HK-2 (cell line): Measurements from ENCODE around the gene ZNF292.
"Not testable (repeated sequence)": the region's sequence is repeated elsewhere in the genome, so short reads cannot be mapped to it uniquely, and the experiment has no call there.

Experiments
- DNase-seq: peaks from one replicate; pipeline ENCODE4 v3.0.0-alpha.2; 2018; ENCODE audit not compliant: unreplicated experiment

The ZNF292 gene

DNA sequence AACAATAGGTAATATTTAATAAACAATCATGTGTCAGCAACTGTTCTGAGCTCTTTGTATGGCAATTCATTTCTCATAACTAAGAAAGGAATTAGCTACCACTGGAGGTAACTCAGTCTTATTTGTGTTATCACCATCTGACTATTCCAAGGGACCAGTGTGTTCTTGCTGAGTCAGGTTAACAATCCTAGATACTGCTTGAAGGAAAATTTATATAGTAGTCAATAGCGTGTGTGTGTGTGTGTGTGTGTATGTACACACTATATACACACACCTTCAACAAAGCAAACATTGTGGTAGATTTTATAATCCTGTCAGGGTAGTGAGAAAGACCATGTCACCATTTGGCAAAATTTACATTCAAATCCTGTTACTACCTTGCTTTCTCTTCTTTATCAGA, 121.3 kb downstream of the ZNF292 start:
- DNase-seq: no peak

DNA sequence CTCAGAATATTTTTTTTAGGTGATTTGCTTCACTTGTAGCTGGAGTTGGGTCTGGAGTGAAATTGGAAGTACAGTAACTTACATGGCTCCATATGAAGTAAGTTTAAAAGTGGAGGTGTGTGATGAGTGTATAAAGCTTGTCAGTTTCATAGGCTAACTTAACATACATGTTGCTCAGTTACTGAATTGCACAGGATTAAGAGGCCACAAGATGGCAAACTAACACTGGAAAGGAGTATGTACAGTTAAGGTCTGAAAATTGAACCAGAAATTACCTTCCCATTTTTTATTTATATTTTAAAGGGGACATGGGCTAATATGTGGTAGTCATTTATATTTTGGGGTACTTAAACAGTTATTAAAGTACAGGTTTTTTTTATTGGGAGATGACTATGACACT, 121.8 kb downstream of the ZNF292 start:
- DNase-seq: no peak

DNA sequence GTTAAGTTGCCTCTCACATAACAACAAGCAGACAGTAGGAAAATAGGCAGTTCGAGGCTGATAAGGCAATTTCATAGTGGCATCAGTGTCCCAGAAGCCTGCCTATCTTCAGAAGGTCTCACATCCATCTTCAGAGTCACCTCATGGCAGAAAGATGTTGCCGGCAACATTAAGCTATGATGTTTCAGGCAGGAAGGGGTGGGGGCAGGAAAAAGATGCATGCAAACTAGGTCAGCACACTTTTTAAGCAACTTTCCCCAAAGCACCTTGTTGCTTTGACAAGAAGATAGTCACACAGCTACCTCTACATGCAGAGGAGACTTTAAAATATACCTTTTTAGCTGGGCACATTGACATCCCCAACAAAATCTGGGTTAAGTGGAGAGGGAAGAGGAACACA, 123.8 kb downstream of the ZNF292 start:
- no peak for DNase-seq

DNA sequence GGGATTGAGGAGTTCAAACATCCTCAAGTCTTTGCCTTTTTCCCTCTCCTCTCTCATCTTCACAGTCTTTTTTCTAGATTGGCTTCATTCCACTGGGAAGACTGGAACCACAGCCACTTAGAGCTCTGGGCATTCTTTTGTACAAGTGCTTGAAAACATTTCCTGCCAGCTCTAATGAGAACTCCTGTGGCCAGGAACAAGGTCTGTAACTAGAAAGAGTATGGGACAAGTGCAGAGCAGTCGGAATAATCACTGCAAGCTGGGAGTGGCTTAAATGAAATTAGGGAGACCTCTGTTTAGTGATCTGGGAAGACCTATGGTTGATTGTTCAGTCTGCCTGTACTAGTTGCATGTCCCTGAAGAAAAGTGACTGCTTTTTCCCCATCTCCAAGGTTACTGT, 126.1 kb downstream of the ZNF292 start:
- DNase-seq: no peak

DNA sequence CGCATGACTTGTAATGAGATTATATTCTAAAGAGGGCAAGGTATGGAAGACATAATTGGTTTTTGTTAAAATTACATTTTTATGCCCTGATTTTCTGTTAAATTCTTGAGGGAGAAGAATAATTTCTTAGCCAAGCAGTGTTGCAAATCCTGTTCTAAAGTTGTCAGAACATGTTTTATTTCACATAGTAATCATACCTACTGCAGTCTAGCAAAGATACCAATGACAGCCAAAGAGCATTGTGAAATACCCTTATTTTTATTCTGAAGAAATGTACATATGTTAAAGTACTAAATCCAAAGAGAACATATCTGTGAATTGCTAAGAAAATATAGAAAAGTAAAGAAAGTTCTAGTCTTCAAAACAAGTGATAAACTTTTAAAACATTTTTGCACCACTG, 127.4 kb downstream of the ZNF292 start:
- no peak for DNase-seq

DNA sequence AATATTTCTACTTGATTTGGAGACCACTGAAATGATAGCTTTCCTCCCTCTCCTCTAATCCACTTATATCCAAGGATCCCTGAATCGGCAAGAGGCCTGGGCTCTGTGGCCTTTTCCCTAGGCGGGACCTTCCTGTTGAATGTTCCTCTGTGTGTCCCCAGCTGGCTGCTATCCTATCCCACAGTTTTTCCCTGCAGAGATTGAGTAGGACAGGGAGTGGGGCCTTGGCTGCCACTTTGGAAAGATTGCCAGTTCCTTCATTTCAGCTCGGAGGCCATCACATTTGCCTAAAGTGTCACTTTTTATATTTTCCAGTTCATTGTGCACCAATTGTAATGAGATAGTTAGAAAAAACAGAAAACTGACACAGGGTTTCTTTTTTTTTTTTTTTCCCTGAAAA, 128.1 kb downstream of the ZNF292 start:
- DNase-seq: no peak

DNA sequence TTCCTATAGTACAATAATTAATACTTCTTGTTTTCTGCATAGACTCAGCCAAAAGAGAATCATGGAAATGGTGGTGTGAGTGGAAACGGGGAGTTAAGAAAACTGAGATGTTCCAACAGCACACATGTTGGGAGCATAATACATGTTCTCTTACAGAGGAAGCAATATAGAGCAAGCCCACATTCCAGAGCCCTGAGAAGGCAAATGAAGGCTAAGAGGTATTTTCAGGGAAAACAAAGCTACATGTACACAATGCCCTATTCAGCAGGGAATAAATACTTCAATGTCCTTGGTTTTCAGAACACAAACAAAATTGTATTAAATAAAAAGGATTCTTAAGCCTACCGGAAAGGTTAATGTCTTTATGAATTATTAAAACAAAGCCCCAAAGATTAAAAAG, 131.9 kb downstream of the ZNF292 start:
- DNase-seq: no peak

DNA sequence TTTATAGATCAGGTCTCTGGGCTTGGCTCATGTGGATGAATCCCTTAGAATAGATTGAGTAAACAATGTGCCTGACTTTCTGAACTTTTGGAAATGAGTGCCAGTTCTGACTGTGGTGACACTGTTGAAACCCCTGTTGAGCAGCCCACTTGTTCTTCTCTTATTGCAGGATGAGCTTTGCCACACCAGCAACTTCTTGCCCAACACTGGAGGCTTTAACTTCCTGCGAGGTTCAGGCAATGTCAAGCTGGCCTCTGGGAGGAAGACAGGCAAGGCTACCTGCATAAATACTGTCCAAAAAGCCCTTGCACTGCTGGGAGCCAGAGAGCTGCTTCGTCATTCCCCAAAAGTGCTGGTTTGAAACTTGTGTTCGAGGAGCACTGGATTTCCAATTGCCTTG, 134.2 kb downstream of the ZNF292 start:
- DNase-seq: no peak

DNA sequence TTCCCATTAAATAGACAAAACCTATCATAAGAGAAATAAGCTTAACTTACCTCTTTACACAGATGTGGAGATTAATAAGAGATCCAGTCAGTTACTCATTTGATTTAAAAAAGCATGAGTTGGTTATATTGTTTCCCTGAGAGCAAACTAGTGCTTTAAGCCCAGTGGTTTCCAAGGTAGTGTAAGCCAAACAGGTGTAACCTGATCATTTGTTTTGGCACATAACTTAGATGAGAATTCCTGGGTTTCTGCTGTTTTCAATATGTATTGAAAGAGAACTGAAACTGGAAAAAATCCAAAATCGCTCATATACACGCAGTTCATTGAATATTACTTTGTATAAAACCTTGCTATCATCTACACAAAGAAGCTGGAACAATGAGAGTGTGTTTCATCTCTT, 136.5 kb downstream of the ZNF292 start:
- DNase-seq: no peak

DNA sequence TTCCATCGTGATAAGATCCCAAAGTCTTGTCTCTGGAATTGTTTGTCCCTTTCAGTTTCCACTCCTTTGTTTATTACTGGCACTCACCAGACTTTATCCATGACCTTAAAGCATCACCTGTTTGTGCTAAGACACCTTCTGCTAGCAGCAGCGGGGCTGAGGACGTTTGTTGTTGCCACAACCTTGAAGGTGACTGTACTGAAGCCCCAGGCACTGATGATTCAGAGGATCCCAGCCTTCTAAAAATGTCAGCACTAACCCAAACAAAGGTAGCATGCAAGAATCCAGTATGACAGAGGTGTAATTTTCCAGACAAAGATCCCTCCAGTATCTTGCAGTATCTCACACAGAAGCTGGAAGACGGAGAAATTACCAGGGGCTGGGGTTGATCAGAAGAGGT, 138.2 kb downstream of the ZNF292 start:
- no peak for DNase-seq

DNA sequence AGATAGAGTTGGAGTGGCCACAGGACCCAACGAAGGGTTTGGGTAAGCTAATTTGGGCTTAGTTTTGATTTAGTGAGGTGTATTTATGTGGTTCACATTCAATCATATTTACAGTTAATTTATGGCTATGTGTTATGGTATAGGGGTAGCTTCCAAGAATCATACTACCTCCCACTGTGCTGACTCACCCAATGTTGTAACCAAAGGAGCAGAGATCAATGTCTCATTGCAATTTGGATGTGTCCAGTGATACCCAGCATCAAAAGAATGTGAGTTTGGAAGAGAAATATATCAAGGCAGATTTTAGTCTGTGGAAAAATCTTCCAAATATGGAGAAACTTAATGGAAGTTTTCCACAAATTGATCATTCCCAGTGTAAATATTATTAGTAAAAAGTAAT, 141.8 kb downstream of the ZNF292 start:
- DNase-seq: no peak

DNA sequence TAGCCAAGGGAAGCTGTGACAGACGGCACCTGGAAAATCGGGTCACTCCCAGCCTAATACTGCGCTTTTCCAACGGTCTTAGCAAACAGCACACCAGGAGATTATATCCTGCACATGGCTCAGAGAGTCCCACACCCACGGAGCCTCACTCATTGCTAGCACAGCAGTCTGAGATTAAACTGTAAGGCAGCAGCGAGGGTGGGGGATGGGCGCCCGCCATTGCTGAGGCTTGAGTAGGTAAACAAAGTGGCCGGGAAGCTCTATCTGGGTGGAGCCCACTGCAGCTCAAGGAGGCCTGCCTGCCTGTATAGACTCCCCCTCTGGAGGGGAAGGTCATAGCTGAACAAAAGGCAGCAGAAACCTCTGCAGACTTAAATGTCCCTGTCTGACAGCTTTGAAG, 145.9 kb downstream of the ZNF292 start:
- DNase-seq: not testable (repeated sequence)

DNA sequence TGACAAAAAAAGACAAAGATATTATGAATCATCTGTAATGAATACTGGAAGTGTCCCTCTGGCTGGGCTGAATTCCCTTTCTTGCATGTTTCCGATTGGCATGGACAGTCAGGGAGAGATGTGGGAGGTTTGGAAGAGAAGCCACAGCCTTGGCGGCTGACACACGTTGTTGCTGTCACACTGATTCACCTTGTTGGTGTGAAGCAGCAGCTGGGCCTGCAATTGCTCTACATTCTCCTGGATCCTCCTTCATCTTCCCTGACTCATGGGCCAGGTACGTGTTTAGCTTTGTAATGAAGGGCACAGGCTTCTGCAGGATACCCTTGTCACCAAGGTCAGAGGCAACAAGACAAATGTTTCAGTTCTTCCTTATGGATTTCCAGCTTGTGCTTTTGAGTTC, 153.6 kb downstream of the ZNF292 start:
- no peak for DNase-seq

DNA sequence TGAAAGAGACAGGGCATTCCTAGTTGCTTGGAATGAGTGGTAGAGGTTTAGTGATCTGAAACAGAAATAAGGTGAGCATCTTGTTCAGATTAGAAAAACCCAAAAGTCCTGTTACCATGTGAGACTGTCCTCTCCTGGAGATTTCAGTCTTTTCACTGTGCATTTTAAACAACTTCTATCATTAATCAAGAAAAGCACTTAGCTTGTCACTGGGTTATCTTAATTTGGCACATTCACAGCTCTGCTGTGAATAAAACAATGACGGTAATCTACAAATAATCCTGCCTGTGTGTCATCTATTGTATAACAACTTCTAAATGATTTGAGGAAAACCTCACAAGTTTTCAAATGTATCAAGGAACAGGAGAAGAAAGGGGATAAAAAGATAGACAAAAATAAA, 157.5 kb downstream of the ZNF292 start:
- DNase-seq: no peak
